ENCODE measurements around the gene SECISBP2. TPM values are rescaled to one million over a fixed set of nuclear protein-coding genes. Genes with fewer than 3 reads are reported as not detected.

SECISBP2 gene
- total and polyA plus RNA-seq, 2 experiments from 2014 or later, result 30.6 to 43.8 TPM

- Histone ChIP-seq H3K36me3 (replicated peaks; ENCODE audit: insufficient read depth, low read depth) (no peaks in the 10 kb centered on the region), H4K20me1 (ENCODE audit: insufficient read depth, poor library complexity, severe bottlenecking) (no peaks in the 10 kb centered on the region), H3K27me3 (no peaks in the 10 kb centered on the region), H3K4me3 (no peak overlapping the region), H3K9me3 (ENCODE audit: low read depth) (no peaks in the 10 kb centered on the region), H3K4me1 (ENCODE audit: insufficient read depth) (peaks cover 9% of the 10 kb centered on the region), H3K9me2 (replicated peaks; ENCODE audit: insufficient read depth) (no peaks in the 10 kb centered on the region), H3K27ac (no peak overlapping the region), H2AFZ (no peak overlapping the region), H3K79me2 (peaks cover 28% of the 10 kb centered on the region), H3K4me2 (no peak overlapping the region)
- DNase-seq (ENCODE audit: low spot score), result no peak
- TF ChIP-seq EZH2phosphoT487 (IDR thresholded peaks at IDR 0.05; ENCODE audit: low read depth, severe bottlenecking, unreplicated experiment) (no peak), CTCF (IDR thresholded peaks at IDR 0.05; ENCODE audit: poor library complexity) (no peak), EZH2 (IDR thresholded peaks at IDR 0.05; ENCODE audit: borderline replicate concordance) (no peak)
- WGBS (ENCODE audit: low lambda C conversion rate, missing lambda C conversion rate), result 98% methylated on average over 8 of the region's 8 CpGs
Observed at GRCh38 chr9:89328064-89328463, 9.8 kb downstream of the SECISBP2 start.

DNA sequence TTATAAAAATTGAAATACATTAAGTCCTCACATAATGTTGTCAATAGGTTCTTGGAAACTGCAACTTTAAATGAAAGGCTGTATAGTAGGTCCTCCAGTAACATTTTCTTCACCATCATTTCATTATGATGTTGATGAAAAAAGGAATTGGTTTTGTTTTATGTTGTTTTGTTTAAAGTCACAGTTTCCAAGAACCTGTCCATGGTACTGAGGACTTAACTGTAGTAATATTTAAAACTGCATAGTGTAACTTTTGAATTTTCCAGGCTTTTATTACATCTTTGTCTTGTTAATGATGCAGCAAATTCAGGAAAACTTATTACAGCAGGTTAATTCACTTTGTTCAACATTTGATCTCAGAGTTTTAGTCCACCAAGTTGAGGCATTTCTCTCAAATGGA, 11.6 kb downstream of the SECISBP2 start:
- Histone ChIP-seq H3K4me2 (no peak overlapping the region), H3K9me2 (replicated peaks; ENCODE audit: insufficient read depth) (no peaks in the 10 kb centered on the region), H3K27ac (no peak overlapping the region), H3K4me3 (no peak overlapping the region), H3K36me3 (replicated peaks; ENCODE audit: insufficient read depth, low read depth) (no peaks in the 10 kb centered on the region), H2AFZ (no peak overlapping the region), H3K4me1 (ENCODE audit: insufficient read depth) (no peaks in the 10 kb centered on the region), H3K27me3 (no peaks in the 10 kb centered on the region), H3K9me3 (ENCODE audit: low read depth) (no peaks in the 10 kb centered on the region), H3K79me2 (peaks cover 9% of the 10 kb centered on the region), H4K20me1 (ENCODE audit: insufficient read depth, poor library complexity, severe bottlenecking) (no peaks in the 10 kb centered on the region)
- DNase-seq (ENCODE audit: low spot score), result no peak
- TF ChIP-seq CTCF (IDR thresholded peaks at IDR 0.05; ENCODE audit: poor library complexity) (no peak), EZH2 (IDR thresholded peaks at IDR 0.05; ENCODE audit: borderline replicate concordance) (no peak), EZH2phosphoT487 (IDR thresholded peaks at IDR 0.05; ENCODE audit: low read depth, severe bottlenecking, unreplicated experiment) (no peak)

DNA sequence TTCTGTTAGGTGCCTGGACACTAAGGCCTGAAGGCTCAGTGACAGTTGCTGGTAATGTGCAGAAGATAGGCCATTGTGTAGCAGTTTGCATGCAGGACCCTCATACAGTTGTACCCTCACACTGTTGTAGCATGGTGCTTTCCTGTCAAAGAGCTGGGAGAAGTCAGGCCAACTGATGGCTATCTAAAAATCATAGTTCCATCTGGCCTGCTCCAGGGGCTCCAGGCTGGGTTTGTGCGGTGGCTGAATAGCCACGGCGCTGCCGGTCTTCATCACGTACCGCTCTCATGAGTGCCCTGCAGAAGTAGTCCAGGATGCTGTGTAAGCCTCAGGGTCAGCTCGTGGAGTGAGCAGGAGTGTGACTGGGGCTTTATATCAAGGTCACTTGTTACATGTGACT, 12.2 kb downstream of the SECISBP2 start:
- H2AFZ ChIP-seq, result no peak overlapping the region
- 97% methylated on average over 7 of the region's 7 CpGs for WGBS (ENCODE audit: low lambda C conversion rate, missing lambda C conversion rate)
- H3K4me3 ChIP-seq, result no peak overlapping the region
- no peak overlapping the region for H3K27ac ChIP-seq
- no peak for DNase-seq (ENCODE audit: low spot score)
- no peaks in the 10 kb centered on the region for H4K20me1 ChIP-seq (ENCODE audit: insufficient read depth, poor library complexity, severe bottlenecking)
- TF ChIP-seq EZH2phosphoT487 (IDR thresholded peaks at IDR 0.05; ENCODE audit: low read depth, severe bottlenecking, unreplicated experiment), result no peak
- TF ChIP-seq EZH2 (IDR thresholded peaks at IDR 0.05; ENCODE audit: borderline replicate concordance), result no peak
- TF ChIP-seq CTCF (IDR thresholded peaks at IDR 0.05; ENCODE audit: poor library complexity), result no peak
- no peaks in the 10 kb centered on the region for H3K4me1 ChIP-seq (ENCODE audit: insufficient read depth)
- H3K9me3 ChIP-seq (ENCODE audit: low read depth), result no peaks in the 10 kb centered on the region
- peaks cover 7% of the 10 kb centered on the region for H3K79me2 ChIP-seq
- H3K36me3 ChIP-seq (replicated peaks; ENCODE audit: insufficient read depth, low read depth), result no peaks in the 10 kb centered on the region
- H3K9me2 ChIP-seq (replicated peaks; ENCODE audit: insufficient read depth), result no peaks in the 10 kb centered on the region
- H3K27me3 ChIP-seq, result no peaks in the 10 kb centered on the region
- no peak overlapping the region for H3K4me2 ChIP-seq

GRCh38 chr9:89339807-89340206, 21.5 kb downstream of the SECISBP2 start:
- Histone ChIP-seq H3K9me3 (ENCODE audit: low read depth) (no peaks in the 10 kb centered on the region), H3K4me1 (ENCODE audit: insufficient read depth) (no peaks in the 10 kb centered on the region), H3K4me2 (no peak overlapping the region), H3K4me3 (no peak overlapping the region), H2AFZ (no peak overlapping the region), H3K9me2 (replicated peaks; ENCODE audit: insufficient read depth) (no peaks in the 10 kb centered on the region), H3K27ac (no peak overlapping the region), H3K36me3 (replicated peaks; ENCODE audit: insufficient read depth, low read depth) (peaks cover 18% of the 10 kb centered on the region), H4K20me1 (ENCODE audit: insufficient read depth, poor library complexity, severe bottlenecking) (no peaks in the 10 kb centered on the region), H3K27me3 (no peaks in the 10 kb centered on the region), H3K79me2 (peaks cover 3% of the 10 kb centered on the region)
- 90% methylated on average over 2 of the region's 2 CpGs for WGBS (ENCODE audit: low lambda C conversion rate, missing lambda C conversion rate)
- TF ChIP-seq CTCF (IDR thresholded peaks at IDR 0.05; ENCODE audit: poor library complexity), result no peak
- TF ChIP-seq EZH2phosphoT487 (IDR thresholded peaks at IDR 0.05; ENCODE audit: low read depth, severe bottlenecking, unreplicated experiment), result no peak
- no peak for TF ChIP-seq EZH2 (IDR thresholded peaks at IDR 0.05; ENCODE audit: borderline replicate concordance)
- DNase-seq (ENCODE audit: low spot score), result no peak
